ENCODE results near the gene PARK7.

GRCh38 chr1:7975212-7975865, 13.8 kb downstream of the PARK7 start:
- TF ChIP-seq GATA2 (IDR thresholded peaks at IDR 0.05; ENCODE audit: low read depth, low read length) (no peak), GATA3 (IDR thresholded peaks at IDR 0.05; ENCODE audit: low read depth, low read length) (no peak)
